ENCODE measurements around the gene WFDC9.
"Not testable (repeated sequence)": the region's sequence is repeated elsewhere in the genome, so short reads cannot be mapped to it uniquely, and the experiment has no call there.

The WFDC9 gene

GRCh38 chr20:45583502-45583901 lies 47.6 kb downstream of the WFDC9 start:
- peaks cover 8% of the 10 kb centered on the region for H3K4me1 ChIP-seq (ENCODE audit: insufficient read depth, low read length)
- H3K36me3 ChIP-seq (ENCODE audit: insufficient read depth, low read length), result no peaks in the 10 kb centered on the region
- no peak overlapping the region for H2AFZ ChIP-seq (ENCODE audit: low read depth, low read length)
- H3K27me3 ChIP-seq (ENCODE audit: insufficient read depth, low read length), result no peaks in the 10 kb centered on the region
- no peaks in the 10 kb centered on the region for H3K9me3 ChIP-seq (ENCODE audit: low read length)
- H3K4me3 ChIP-seq (ENCODE audit: low read length), result no peak overlapping the region

DNA sequence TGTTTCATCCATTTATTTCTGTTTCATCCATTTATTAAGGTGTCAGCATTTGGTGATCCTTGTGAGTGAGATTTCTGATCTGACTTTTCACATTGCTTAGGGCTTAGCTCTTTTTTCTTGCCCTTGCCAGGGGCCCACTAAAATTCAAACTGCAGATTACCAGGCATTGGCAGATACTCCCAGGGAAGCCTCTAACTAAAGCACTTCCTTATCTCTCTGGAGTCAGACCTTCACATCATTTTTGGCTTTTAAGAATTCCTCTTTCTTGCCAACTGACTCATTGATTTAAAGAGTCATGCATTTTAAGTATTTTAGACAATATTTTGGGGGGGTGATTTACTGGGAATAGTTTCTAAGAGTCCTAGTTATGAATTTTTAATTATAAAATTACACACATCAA lies 49.4 kb downstream of the WFDC9 start:
- no peaks in the 10 kb centered on the region for H3K9me3 ChIP-seq (ENCODE audit: low read length)
- H3K36me3 ChIP-seq (ENCODE audit: insufficient read depth, low read length), result no peaks in the 10 kb centered on the region
- H3K4me3 ChIP-seq (ENCODE audit: low read length), result no peak overlapping the region
- H3K27me3 ChIP-seq (ENCODE audit: insufficient read depth, low read length), result no peaks in the 10 kb centered on the region
- peaks cover 23% of the 10 kb centered on the region for H3K4me1 ChIP-seq (ENCODE audit: insufficient read depth, low read length)
- no peak overlapping the region for H2AFZ ChIP-seq (ENCODE audit: low read depth, low read length)

GRCh38 chr20:45579184-45579583 lies 51.9 kb downstream of the WFDC9 start, which contains the start of gene WFDC8:
Gene WFDC8 (minus strand): TSS chr20:45579284. CDS start chr20:45579247, 37 bp downstream.
- Histone ChIP-seq H2AFZ (ENCODE audit: low read depth, low read length) (no peak within 1 kb of the TSS), H3K4me1 (ENCODE audit: insufficient read depth, low read length) (peaks cover 24% of the 10 kb centered on the region), H3K9me3 (ENCODE audit: low read length) (no peaks in the 10 kb centered on the region), H3K4me3 (ENCODE audit: low read length) (peak within 1 kb of the TSS; percentile 8), H3K27me3 (ENCODE audit: insufficient read depth, low read length) (no peaks in the 10 kb centered on the region), H3K36me3 (ENCODE audit: insufficient read depth, low read length) (no peaks in the 10 kb centered on the region)

GRCh38 chr20:45578231-45578630 lies 52.9 kb downstream of the WFDC9 start:
- Histone ChIP-seq H3K4me1 (ENCODE audit: insufficient read depth, low read length) (peaks cover 24% of the 10 kb centered on the region), H3K36me3 (ENCODE audit: insufficient read depth, low read length) (no peaks in the 10 kb centered on the region), H3K27me3 (ENCODE audit: insufficient read depth, low read length) (no peaks in the 10 kb centered on the region), H2AFZ (ENCODE audit: low read depth, low read length) (no peak overlapping the region), H3K4me3 (ENCODE audit: low read length) (peak overlapping the region; percentile 8), H3K9me3 (ENCODE audit: low read length) (no peaks in the 10 kb centered on the region)

- no peaks in the 10 kb centered on the region for H3K9me3 ChIP-seq (ENCODE audit: low read length)
- H3K4me1 ChIP-seq (ENCODE audit: insufficient read depth, low read length), result peaks cover 24% of the 10 kb centered on the region
- H2AFZ ChIP-seq (ENCODE audit: low read depth, low read length), result peak overlapping the region; percentile 43
- no peaks in the 10 kb centered on the region for H3K27me3 ChIP-seq (ENCODE audit: insufficient read depth, low read length)
- no peaks in the 10 kb centered on the region for H3K36me3 ChIP-seq (ENCODE audit: insufficient read depth, low read length)
- H3K4me3 ChIP-seq (ENCODE audit: low read length), result no peak overlapping the region
These were observed 54.1 kb downstream of the WFDC9 start for GRCh38 chr20:45576995-45577394.

GRCh38 chr20:45575931-45576330 lies 55.2 kb downstream of the WFDC9 start:
- Histone ChIP-seq H3K4me3 (ENCODE audit: low read length) (no peak overlapping the region), H3K36me3 (ENCODE audit: insufficient read depth, low read length) (no peaks in the 10 kb centered on the region), H3K27me3 (ENCODE audit: insufficient read depth, low read length) (no peaks in the 10 kb centered on the region), H3K9me3 (ENCODE audit: low read length) (no peaks in the 10 kb centered on the region), H2AFZ (ENCODE audit: low read depth, low read length) (no peak overlapping the region), H3K4me1 (ENCODE audit: insufficient read depth, low read length) (peaks cover 24% of the 10 kb centered on the region)

DNA sequence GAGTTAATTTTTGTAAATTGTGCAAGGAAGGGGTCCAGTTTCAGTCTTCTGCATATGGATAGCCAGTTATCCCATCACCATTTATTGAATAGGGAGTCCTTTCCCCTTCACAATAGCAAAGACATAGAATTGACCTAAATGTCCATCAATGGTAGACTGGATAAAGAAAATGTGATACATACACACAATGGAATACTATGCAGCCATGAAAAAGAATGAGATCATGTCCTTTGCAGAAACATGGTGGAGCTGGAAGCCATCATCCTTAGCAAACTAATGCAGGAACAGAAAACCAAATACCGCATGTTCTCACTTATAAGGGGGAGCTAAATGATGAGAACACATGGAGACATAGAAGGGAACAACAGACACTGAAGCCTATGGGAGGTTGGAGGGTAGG lies 61.4 kb downstream of the WFDC9 start:
- not testable (repeated sequence) for H3K9me3 ChIP-seq (ENCODE audit: low read length); H3K4me3 ChIP-seq (ENCODE audit: low read length); H2AFZ ChIP-seq (ENCODE audit: low read depth, low read length); H3K27me3 ChIP-seq (ENCODE audit: insufficient read depth, low read length); H3K36me3 ChIP-seq (ENCODE audit: insufficient read depth, low read length); H3K4me1 ChIP-seq (ENCODE audit: insufficient read depth, low read length)

GRCh38 chr20:45564760-45565276 lies 66.3 kb downstream of the WFDC9 start:
- Histone ChIP-seq H3K36me3 (ENCODE audit: insufficient read depth, low read length) (no peaks in the 10 kb centered on the region), H2AFZ (ENCODE audit: low read depth, low read length) (no peak overlapping the region), H3K9me3 (ENCODE audit: low read length) (peaks cover 1% of the 10 kb centered on the region), H3K4me1 (ENCODE audit: insufficient read depth, low read length) (no peaks in the 10 kb centered on the region), H3K27me3 (ENCODE audit: insufficient read depth, low read length) (peaks cover 11% of the 10 kb centered on the region), H3K4me3 (ENCODE audit: low read length) (no peak overlapping the region)
